Stimulated activated CD4-positive, alpha-beta T cell treated with anti-CD3 and anti-CD28 coated beads, Interleukin-12 subunit alpha, Interleukin-12 subunit beta, amount 100 ng/mL, for 4 hours (primary cell): ENCODE measurements around the gene CCDC47.
"Not testable (repeated sequence)": the region's sequence is repeated elsewhere in the genome, so short reads cannot be mapped to it uniquely, and the experiment has no call there.

ENCODE experiments used
- DNase-seq: peaks from one replicate; pipeline ENCODE4 v3.0.0-alpha.2; 2020

CCDC47 gene, protein sequence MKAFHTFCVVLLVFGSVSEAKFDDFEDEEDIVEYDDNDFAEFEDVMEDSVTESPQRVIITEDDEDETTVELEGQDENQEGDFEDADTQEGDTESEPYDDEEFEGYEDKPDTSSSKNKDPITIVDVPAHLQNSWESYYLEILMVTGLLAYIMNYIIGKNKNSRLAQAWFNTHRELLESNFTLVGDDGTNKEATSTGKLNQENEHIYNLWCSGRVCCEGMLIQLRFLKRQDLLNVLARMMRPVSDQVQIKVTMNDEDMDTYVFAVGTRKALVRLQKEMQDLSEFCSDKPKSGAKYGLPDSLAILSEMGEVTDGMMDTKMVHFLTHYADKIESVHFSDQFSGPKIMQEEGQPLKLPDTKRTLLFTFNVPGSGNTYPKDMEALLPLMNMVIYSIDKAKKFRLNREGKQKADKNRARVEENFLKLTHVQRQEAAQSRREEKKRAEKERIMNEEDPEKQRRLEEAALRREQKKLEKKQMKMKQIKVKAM

DNA sequence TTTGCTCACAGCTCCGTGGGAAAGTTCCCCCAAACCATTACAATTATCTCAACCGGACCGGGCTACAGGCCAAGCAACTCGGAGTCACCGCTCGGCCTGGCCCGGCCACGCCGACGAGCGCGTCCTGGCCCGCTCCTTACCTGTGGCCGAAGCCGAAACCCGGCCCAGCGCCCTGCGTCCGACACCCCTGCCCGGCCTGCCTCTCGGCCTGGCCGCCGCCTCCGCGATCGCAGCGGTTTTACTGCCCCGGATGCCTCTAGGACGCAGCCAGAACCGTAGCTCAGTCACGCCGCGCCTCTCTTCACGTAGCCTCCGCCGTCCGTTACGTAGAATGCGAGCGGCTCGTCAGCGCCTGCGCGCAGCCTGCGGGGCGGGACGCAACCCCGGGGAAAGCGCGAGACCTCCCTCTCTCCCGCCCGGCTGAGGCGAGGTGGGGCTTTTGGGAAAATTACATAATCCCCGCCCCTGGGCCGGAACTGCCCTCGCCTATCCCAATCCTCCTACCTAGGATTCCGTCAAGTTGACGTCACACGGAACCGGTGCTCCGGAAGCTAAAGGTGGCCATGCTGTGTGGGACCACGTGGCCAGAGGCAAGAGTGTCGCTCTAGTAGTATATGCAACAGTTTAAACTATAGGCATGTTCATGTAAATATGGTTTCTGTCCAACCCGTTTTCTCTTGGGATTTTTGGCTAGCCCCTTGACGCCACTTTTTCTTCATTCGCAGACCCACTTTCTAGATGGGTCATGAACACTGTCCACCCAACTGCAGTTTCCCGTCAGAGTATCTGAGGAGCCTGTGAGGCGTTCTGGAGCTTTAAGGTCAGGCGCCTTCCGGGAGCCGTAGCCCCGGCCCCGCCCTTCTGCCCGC lies at the start of gene CCDC47:
Gene CCDC47, minus strand, starts transcription at position 326 of the 869 bp plus-strand sequence. CDS start 7,422 bp downstream, outside the sequence.
- peak; percentile 95 for DNase-seq

DNA sequence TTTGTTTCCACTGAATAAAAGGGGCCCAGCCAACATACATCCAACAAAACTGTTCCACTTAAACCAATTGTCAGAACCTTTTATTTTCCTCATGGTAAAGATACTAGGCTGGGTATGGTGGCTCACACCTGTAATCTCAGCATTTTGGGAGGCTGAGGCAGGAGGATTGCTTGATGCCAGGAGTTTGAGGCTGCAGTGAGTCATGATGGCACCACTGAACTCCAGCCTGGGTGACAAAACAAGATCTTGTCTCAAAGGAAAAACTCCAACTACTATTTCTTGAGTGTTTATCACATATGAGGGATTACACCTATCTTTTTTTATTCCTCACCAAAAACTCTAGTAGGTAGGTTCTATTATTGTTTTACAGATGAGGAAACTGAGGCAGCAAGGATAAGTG lies 49.1 kb upstream of the CCDC47 start:
- DNase-seq = no peak

DNA sequence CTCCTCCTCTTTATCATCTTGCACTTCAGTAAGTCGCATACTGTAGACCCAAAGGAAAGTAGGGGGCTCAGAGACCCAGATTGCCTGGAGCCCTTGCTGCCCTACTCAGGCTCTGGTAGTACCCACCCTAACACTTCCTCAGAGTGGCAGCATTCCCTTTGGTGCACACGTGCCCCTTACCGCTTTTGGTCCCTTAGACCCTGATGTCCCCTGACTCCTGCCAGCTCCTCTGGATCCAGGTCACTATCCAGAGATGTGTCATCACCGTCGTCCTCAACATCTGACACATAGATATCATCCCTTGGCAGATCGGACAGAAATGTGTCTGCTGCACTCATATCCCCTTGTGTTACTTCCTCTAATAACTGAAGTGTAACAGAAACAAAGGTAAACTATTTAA lies 48.4 kb upstream of the CCDC47 start:
- DNase-seq = no peak

DNA sequence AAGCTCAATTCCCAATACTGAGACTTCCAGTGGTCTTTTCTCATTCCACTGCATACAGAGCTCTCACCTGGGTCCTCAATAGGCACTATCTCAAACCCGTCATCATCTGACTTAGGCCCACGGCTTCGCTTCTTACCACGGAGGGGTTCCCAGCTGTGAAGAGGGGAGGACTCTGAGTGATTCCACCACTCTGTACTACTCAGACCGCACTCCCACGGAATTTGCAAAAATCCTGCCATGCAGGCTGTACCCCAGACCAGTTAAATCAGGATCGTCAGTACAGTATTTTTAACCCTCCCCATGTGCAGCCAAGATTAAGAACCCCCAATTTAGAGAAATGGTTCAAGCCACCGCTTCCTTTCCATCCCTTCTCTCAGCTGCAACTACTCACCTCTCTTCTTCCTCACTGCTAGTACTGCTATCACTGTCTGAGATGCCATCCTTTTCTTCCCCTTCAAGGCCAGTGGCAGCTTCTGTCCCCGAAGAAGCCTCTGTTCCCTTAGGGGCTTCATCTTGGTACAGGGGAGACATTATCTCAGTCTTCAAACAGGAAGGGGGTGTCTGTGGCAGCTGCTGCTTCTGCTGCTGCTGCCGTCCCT lies 47.7 kb upstream of the CCDC47 start:
- DNase-seq = no peak

DNA sequence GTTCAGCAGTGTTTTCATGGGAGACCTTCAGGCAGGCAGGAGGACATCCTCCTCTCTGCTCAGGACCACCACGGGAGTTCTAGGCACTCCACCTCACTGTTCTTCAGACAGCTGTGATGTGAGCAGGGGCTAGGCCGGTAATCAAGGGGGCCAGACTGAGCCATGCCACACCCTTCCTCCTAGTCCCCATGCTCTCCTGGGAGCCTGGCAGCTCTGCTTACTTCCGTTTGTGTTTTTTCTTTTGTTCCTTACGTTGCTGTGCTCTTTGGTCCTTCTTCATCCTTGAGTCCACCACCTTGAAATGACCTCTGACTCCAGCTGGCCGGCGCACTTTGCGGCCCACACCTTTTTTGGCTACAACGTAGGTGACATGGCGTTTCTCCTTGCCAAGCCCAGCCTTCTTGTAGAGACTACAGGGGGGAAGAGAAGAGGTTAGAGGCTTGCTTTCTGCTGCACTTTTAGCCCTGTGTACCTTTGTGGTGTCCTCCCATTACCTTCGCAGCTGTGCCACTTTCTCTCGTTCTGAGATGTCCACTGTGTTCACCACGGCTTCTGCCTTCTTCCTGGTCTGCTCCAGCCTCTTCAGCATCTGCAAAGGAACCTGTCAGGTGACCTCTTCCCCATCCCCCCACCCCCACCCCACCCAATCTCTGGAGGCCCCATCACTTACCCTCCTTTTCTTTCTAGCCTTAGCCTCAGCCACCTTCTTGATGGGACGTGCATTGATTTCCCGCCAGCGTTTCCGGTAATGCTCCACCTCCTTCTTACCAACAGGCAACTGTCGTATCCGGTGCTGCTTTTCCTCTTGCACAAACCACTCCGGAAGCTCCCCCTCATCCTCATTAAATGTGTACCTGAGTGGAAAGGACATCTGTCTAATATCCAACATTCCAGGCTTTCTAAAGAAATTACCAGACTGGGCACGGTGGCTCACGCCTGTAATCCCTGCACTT lies 46.5 kb upstream of the CCDC47 start:
- no peak for DNase-seq

DNA sequence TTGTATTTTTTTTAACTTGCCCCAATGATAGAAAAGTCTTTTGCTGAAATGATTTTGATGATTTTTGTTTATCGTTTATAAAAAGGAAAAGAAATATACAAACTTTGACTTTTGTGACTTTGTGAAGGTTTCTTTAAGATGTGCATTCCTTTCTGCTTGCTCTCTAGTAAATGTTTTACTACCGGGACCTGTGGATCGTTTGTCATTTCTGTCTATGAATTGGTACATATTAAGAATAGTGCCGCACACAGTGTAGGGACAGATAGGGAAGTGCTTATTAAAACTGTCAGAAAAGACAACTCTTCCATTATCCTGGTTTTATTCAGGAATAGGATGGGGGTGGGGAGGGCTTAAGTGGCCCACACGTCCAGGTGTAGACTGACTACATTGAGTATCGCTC lies 45.7 kb upstream of the CCDC47 start:
- DNase-seq = no peak

DNA sequence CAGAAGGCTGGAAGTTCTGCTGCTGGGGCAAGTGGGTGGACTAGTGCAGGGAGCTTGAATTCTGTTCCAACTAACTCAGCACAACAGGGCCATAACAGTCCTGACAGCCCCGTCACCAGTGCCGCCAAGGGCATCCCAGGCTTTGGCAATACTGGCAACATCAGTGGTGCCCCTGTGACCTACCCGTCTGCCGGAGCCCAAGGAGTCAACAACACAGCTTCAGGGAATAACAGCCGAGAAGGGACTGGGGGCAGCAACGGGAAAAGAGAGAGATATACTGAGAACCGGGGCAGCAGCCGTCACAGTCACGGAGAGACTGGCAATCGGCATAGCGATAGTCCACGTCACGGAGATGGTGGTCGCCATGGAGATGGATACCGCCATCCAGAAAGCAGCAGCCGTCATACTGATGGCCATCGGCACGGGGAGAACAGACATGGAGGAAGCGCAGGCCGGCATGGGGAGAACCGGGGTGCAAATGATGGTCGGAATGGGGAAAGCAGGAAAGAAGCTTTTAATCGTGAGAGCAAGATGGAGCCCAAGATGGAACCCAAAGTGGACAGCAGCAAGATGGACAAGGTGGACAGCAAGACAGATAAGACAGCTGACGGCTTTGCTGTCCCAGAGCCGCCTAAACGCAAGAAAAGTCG lies 44.5 kb upstream of the CCDC47 start:
- no peak for DNase-seq

DNA sequence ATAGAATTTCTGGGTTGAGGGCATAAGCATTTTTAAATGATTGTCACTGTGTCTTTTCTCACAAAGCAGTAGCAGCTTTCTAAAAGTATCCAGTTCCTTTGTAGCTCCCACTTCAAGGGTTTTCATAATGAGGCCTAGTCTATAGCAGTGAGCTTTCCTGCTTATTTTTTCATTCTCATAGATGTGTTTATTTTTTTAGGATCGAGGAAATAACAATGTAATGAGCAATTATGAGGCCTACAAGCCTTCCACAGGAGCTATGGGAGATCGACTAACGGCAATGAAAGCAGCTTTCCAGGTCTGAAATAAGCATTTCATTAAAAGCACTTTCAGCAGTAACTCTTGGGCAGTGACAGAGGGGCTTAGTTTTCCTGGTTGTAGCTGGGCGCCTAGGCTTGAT lies 43.3 kb upstream of the CCDC47 start:
- DNase-seq = no peak

DNA sequence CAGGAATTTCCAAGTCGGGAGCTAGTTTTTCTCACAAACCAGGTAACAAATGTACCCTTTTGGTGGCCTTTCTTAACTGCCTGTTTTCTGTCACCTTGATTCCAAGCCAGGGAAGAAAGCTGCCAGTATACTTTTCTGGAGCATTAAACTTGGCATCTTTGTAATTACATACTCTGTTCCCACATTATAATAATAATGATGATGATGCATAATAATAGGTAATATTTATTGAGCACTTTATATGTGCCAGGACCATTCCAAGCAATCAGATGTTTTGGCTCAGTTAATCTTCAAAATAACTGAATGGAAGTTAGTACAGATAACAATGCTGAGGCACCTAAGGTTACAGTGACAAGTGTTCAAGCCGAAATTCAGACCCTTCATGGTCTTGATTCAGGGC lies 42.7 kb upstream of the CCDC47 start:
- DNase-seq = no peak

DNA sequence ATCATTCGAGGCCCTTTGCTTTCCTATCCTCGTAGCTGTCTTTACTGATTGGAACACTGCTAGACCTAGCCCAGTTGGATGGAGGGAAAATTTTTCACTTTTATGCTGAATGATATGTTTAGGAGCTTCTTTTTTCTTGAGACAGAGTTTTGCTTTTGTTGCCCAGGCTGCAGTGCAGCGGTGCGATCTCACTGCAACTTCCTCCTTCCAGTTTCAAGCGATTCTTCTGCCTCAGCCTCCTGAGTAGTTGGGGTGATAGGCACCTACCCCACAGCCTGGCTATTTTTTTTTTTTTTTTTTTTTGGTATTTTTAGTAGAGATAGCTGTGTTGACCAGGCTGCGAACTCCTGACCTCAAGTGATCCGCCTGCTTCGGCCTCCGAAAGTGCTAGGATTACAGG lies 36.6 kb upstream of the CCDC47 start:
- DNase-seq = no peak

DNA sequence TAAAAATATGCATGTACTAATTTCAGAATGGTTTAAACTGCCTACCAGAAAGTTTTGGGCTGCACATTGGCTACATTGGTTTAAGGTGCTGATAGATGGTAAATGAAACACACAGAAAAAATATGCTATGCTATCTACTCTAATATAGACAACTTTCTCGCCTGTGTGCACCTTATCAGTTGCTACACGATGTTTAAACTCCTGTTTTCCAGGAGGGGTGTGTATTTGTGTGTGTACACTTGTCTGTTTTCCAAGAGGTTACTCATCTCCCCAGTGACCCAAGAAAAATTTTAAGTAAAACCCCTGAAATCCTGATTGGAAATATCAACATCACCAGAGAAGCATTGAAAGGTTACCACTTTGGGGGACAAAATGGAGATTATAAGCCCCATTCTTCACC lies 32.2 kb upstream of the CCDC47 start:
- DNase-seq = no peak

DNA sequence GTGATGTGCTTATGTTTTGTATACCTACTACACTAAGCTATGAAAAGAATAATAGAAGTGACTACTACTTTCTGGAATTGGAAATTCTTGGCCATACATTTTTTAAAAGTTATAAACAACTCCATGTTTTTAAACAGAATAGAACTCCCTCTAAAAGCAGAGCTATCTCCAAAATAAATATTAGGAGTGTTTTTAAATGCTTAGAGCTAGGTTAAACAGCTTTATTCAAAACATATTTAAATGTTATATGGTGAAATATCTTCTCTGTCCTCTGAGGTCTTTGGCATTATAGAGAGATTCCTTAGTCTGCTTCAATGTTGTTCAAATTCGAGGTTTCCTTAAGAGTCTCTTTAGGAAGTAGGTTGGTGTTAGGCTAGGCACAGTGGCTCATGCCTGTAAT lies 30.9 kb upstream of the CCDC47 start:
- no peak for DNase-seq

DNA sequence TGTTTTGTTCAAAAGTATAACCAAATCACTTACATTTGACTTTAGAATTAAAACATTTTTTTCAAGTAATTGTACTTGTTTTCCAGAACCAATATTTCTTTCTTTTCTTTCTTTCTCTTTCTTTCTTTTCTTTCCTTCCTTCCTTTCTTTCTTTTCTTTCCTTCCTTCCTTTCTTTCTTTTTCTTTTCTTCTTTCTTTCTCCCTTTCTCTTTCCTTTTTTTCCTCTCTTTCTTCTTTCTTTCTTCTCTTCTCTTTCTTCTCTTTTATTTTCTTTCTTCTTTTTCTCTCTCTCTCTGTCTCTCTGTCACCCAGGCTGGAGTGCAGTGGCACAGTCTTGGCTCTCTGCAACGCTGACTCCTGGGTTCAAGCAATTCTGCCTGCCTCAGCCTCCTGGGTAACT lies 27.4 kb upstream of the CCDC47 start:
- no peak for DNase-seq

DNA sequence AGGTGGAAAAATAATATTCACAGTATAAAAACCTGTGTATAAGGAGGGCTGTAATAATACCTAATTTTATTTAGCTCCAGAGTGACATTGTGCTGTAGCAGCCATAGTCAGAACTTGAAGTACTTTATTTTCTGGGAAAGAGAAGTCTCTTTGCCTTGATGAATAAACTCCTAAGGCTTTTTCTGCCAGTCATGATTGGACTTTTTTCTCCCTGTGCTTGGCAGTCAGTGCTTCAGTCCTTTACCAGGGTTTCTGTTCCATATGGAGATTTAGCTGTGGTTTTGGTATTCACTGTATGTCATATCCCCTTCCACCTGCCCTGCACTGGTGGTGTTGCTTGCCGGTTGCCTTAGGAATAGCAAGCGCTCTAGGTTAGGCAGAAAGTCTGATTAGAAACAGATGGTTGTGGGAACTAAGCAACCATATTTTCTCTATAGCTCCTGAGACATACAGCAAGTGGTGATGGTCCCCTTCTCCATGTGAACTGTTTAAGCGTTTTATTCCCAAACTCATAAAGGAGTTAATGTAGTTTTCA lies 25.2 kb upstream of the CCDC47 start:
- no peak for DNase-seq

DNA sequence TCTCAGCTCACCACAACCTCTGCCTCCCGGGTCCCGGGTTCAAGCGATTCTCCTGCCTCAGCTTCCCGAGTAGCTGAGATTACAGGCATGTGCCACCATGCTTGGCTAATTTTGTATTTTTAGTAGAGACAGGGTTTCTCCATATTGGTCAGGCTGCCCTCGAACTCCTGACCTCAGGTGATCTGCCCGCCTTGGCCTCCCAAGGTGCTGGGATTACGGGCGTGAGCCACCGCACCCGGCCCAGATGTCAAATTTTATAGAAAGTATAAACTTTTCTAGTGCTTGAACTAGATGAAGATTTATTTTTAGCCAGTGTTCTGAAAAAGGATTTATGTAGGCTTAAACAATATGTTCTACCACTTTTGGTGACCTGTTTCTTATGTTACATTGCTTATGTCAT lies 23.0 kb upstream of the CCDC47 start:
- not testable (repeated sequence) for DNase-seq

DNA sequence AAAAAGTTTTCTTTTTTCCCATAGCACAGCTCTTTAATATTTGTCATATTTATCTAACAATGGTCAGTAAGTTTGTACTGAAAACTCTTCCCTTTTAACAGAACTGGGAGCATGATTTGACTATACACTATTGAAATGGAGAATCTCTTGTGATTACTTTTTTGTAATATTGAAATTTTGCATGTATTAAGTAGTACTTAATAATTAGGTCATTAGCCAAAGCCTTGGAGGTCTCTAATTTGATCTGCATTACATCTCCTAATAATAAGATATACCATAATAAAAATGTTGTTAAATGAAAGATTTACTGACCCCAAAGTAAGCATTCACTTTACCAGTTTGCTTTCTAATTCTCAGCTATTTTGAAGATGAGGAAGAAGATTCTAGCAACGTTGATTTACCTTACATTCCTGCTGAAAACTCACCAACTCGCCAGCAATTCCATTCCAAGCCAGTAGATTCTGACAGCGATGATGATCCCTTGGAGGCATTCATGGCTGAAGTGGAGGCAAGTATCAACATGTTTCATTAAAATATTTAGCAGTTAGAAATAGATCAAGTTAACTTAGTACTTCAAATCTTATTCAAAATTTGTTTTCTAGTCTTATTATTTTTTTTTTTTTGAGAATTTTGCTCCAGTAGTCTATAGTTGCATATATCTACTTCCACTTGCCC lies 18.8 kb upstream of the CCDC47 start:
- DNase-seq = no peak

DNA sequence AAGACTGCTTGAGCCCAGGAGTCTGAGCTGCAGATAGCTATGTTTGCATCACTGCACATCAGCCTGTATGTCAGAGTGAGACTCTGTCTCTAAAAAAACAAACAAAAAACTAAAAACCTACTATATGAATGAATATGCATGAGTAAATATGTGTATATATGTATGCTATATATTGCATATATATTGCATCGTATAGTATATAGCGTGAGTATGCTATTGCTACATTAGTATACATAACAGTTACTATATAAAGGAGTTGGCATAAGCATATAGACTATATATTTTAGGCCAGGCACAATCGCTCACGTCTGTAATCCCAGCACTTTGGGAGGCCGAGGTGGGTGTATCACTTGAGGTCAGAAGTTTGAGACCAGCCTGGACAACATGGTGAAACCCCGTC lies 16.7 kb upstream of the CCDC47 start:
- DNase-seq = no peak

DNA sequence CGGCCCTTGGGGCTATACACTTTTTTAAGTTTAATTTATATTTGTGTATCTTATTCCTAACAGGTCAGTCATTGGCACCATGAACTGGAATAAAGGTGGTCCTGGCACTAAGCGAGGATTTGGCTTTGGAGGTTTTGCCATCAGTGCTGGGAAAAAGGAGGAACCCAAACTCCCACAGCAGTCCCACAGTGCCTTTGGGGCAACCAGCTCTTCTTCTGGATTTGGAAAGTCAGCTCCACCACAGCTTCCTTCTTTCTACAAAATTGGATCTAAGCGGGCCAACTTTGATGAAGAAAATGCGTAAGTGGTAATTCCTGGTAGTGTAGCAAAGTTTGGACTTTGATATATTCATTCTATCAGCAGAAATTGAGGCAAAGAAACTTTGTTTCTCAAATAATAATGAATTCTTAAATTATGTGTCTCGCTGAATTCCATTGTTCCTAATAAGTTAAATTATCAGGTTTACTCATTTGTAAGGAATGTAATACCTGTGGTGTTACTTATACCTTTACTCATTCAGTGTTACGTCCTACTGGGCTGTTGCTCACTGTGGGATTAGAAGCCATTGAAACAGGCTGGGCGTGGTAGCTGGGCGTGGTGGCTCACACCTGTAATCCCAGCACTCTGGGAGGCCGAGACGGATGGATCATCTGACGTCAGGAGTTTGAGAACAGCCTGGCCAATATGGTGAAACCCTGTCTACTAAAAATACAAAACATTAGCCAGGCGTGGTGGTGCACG lies 13.7 kb upstream of the CCDC47 start:
- no peak for DNase-seq

DNA sequence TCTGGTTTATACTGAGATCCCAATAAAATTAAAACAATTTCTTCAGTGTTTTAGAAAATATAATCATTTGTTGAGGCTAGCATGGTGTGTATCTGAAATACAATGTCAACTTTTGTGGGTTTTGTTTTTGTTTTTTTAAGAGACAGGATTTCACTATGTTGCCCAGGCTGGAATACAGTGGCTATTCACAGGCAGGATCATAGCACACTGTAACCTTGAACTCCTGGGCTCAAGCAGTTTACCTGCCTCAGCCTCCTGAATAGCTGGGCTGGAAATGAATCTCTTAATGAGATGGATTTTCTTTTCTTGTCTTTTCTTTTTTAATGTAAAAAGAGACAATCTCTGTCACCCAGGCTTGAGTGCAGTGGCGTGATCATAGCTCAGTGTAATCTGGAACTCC lies 12.7 kb upstream of the CCDC47 start:
- no peak for DNase-seq

DNA sequence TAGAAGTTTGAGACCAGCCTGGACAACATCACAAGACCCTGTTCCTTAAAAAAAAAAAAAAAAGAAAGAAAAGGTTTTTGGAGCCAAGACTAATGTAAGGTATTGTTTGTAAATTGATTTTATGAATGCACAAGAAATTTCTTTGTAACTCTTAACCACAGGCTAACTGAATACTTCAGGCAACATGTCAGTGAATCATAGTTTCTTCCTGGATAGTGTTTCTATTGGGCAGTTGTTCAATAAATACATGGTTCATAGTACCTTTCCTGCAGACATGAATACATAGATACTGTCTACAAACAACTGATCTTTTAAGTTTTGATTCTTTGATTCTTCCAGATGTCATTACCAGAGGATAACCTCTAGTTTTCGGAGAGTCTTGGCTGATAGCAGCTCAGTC lies 12.2 kb upstream of the CCDC47 start:
- no peak for DNase-seq
